HK-2 (cell line): Measurements from ENCODE around the gene SLX9.

Source experiments
- DNase-seq: peaks from one replicate; pipeline ENCODE4 v3.0.0-alpha.2; 2018; ENCODE audit not compliant: unreplicated experiment

Gene SLX9

GRCh38 chr21:44939532-44940115 lies at the start of gene SLX9:
Gene SLX9, plus strand, starts transcription at chr21:44940029. Its CDS starts 29 bp downstream, at chr21:44940058.
- DNase-seq = peak; percentile 73

- DNase-seq = no peak
Measured at GRCh38 chr21:44890338-44890931, 49.4 kb upstream of the SLX9 start.

- DNase-seq = no peak
Measured at GRCh38 chr21:44890961-44891541, 48.8 kb upstream of the SLX9 start.

- DNase-seq = no peak
Measured at GRCh38 chr21:44891631-44892031, 48.2 kb upstream of the SLX9 start.

- no peak for DNase-seq
Measured at GRCh38 chr21:44892095-44892494, 47.7 kb upstream of the SLX9 start.

- DNase-seq = no peak
Measured at GRCh38 chr21:44892536-44893277, 47.1 kb upstream of the SLX9 start.

GRCh38 chr21:44893278-44893556 lies 46.6 kb upstream of the SLX9 start:
- no peak for DNase-seq

GRCh38 chr21:44893948-44894656 lies 45.7 kb upstream of the SLX9 start:
- DNase-seq = no peak

- DNase-seq = no peak
Measured at GRCh38 chr21:44894687-44895302, 45.0 kb upstream of the SLX9 start.

GRCh38 chr21:44895859-44896258 lies 44.0 kb upstream of the SLX9 start:
- DNase-seq = no peak

GRCh38 chr21:44896561-44897286 lies 43.1 kb upstream of the SLX9 start:
- no peak for DNase-seq

- no peak for DNase-seq
Measured at GRCh38 chr21:44897326-44898010, 42.4 kb upstream of the SLX9 start.

- no peak for DNase-seq
Measured at GRCh38 chr21:44898011-44898488, 41.8 kb upstream of the SLX9 start.

GRCh38 chr21:44898851-44899767 lies 40.7 kb upstream of the SLX9 start:
- DNase-seq = no peak

- DNase-seq = no peak
Measured at GRCh38 chr21:44899768-44900558, 39.9 kb upstream of the SLX9 start.

- no peak for DNase-seq
Measured at GRCh38 chr21:44900559-44901251, 39.1 kb upstream of the SLX9 start.

GRCh38 chr21:44901391-44902074 lies 38.3 kb upstream of the SLX9 start:
- no peak for DNase-seq
